ENCODE results near the gene ANXA8.

DNA sequence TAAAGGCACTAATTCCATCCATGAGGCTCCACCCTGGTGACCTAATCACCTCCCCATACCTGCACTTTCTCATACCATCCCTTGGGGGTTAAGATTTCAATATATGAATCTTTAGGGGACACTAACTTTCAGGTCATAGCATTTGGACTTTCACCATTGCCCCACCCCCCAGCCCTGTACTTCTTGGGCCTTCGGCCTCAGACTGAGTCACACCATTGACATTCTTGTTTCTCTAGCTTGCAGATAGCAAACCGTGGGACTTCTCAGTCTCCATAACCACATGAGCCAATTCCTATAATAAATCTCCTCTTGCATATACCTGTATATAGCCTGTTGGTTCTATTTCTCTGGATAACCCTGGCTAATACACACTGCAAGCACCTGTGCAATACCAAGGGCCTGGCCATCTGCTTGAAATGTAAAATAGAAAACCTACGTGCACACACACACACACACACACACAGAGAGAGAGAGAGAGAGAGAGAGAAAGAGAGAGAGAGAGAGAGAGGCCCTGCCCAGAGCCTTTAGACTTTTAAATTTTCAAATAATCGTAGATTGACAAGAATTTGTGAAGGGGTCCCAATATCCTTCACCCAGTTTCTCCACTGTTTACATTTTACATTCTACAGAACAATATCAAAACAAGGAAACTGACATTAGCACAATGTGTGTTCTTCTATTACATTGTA, 25.3 kb downstream of the ANXA8 start:
- TF ChIP-seq ZNF70 (CRISPR knock-in tag; IDR thresholded peaks at IDR 0.05): no peak
- TF ChIP-seq RARB (CRISPR knock-in tag; IDR thresholded peaks at IDR 0.05): no peak
- no peak for TF ChIP-seq ZC3H10 (CRISPR knock-in tag; IDR thresholded peaks at IDR 0.05)

Measured in SK-N-SH treated with all-trans-retinoic acid at 6 μM for 48 hours (cell line).